HCT116 (cell line): Measurements from ENCODE around the gene MAPK8IP3. TPM values are rescaled to one million over a fixed set of nuclear protein-coding genes. Genes with fewer than 3 reads are reported as not detected.
A peak's percentile ranks its signal among the peaks of the same experiment; 100 is the strongest.
"Not testable (repeated sequence)": the region's sequence is repeated elsewhere in the genome, so short reads cannot be mapped to it uniquely, and the experiment has no call there.

ENCODE experiments used
- ATAC-seq: fragments of 200-7000 bp; cut with Tn5 transposase; 2 replicates; pipeline ENCODE4 v1.9.1; 2020; ENCODE audit warnings: mild to moderate bottlenecking, moderate library complexity
- BruUV-seq: library from RNA; stranded (reverse); fragments of 400-500 nt; replicated peaks from 2 replicates; lab custom pipeline; 2021; lab: Mats Ljungman, UMichigan
- CTCF ChIA-PET: fragments of 300-600 bp; sonication (Branson Sonifier 250); formaldehyde crosslinking; loops from one replicate; lab custom pipeline; 2021; ENCODE audit warnings: antibody characterized with exemption; lab: Charles Lee
- POLR2A ChIA-PET: fragments of 300-600, 350-600 bp; sonication (Branson Sonifier 250); formaldehyde crosslinking; loops from one replicate; lab custom pipeline; 2021; ENCODE audit warnings: antibody characterized with exemption; lab: Charles Lee
- RAD21 ChIA-PET, 2 experiments: fragments of 300-600 bp; sonication (Branson Sonifier 250); formaldehyde crosslinking; loops; one replicate each; lab custom pipeline; 2023; ENCODE audit warnings: low total read pairs in 2 of 2; ENCODE audit not compliant: uncharacterized antibody in 2 of 2, unreplicated experiment in 2 of 2, low non-redundant PET in 1 of 2; lab: Charles Lee
- DNase-seq: peaks from one replicate; pipeline ENCODE4 v3.0.0-alpha.2; 2010; ENCODE audit warnings: low read depth, low spot score
- H2AFZ ChIP-seq: fragments of 200-600 bp; shearing (Covaris generic), sonication (generic); 2 replicates; pipeline ENCODE4 v1.6.1; 2017; ENCODE audit warnings: low read depth, mixed run types, mixed read lengths, antibody characterized with exemption, low read length; ENCODE audit not compliant: poor library complexity, severe bottlenecking
- H3K27ac ChIP-seq: 2 replicates; pipeline ENCODE4 v1.5.1; 2012; ENCODE audit warnings: low read depth, low read length
- H3K27me3 ChIP-seq: fragments of 200-600 bp; sonication (generic); 2 replicates; pipeline ENCODE4 v1.6.1; 2016; ENCODE audit warnings: mixed run types, low read length, mixed read lengths; ENCODE audit not compliant: insufficient read depth
- H3K36me3 ChIP-seq, 2 experiments: fragments of 200-500 bp in 1 of 2; fragments of 200-600 bp in 1 of 2; sonication (Bioruptor generic) in 1 of 2; sonication (generic) in 1 of 2; 2 replicates each; pipeline versions ENCODE4 v1.5.1 to v1.6.1; 2014 to 2016; ENCODE audit warnings: low read length in 2 of 2, inconsistent platforms in 1 of 2, mixed read lengths in 1 of 2, mixed run types in 1 of 2; ENCODE audit not compliant: insufficient read depth in 2 of 2, control insufficient read depth in 1 of 2
- H3K4me1 ChIP-seq, 2 experiments: fragments of 200-600 bp in 1 of 2; sonication (generic) in 1 of 2; 2 replicates each; pipeline versions ENCODE4 v1.5.1 to v1.6.1; 2012 to 2017; ENCODE audit warnings: low read length in 2 of 2, inconsistent platforms in 1 of 2, mild to moderate bottlenecking in 1 of 2, mixed read lengths in 1 of 2, mixed run types in 1 of 2, moderate library complexity in 1 of 2; ENCODE audit not compliant: insufficient read depth in 2 of 2, control insufficient read depth in 1 of 2
- H3K4me2 ChIP-seq: fragments of 200-600 bp; sonication (generic); 2 replicates; pipeline ENCODE4 v1.6.1; 2017; ENCODE audit warnings: mixed run types, low read length, mixed read lengths
- H3K4me3 ChIP-seq, 2 experiments: fragments of 200-600 bp in 1 of 2; sonication (generic) in 1 of 2; replicated peaks in 1 of 2; 2 replicates each; pipeline ENCODE4 v1.5.1; 2011 to 2016; ENCODE audit warnings: low read length in 2 of 2, control low read depth in 1 of 2, low read depth in 1 of 2, mild to moderate bottlenecking in 1 of 2, mixed read lengths in 1 of 2, mixed run types in 1 of 2
- H3K79me2 ChIP-seq: fragments of 200-600 bp; sonication (generic); 2 replicates; pipeline ENCODE4 v1.6.1; 2017; ENCODE audit warnings: mild to moderate bottlenecking, mixed run types, low read length, moderate library complexity, mixed read lengths; ENCODE audit not compliant: insufficient read depth
- H3K9ac ChIP-seq: fragments of 200-600 bp; sonication (generic); 2 replicates; pipeline ENCODE4 v1.6.1; 2016; ENCODE audit warnings: low read length, mixed read lengths
- H3K9me2 ChIP-seq: fragments of 200-600 bp; sonication (generic), shearing (Covaris generic); 2 replicates; pipeline ENCODE4 v1.6.1; 2017; ENCODE audit warnings: mixed run types, mild to moderate bottlenecking, moderate library complexity; ENCODE audit not compliant: insufficient read depth
- H3K9me3 ChIP-seq, 2 experiments: fragments of 200-500 bp in 1 of 2; fragments of 200-600 bp in 1 of 2; sonication (Bioruptor generic) in 1 of 2; sonication (generic) in 1 of 2; 2 replicates each; pipeline ENCODE4 v1.6.1; 2014 to 2017; ENCODE audit warnings: low read length in 2 of 2, mixed read lengths in 2 of 2, inconsistent platforms in 1 of 2, low read depth in 1 of 2, mild to moderate bottlenecking in 1 of 2, mixed run types in 1 of 2, moderate library complexity in 1 of 2; ENCODE audit not compliant: control insufficient read depth in 1 of 2, insufficient read depth in 1 of 2
- H4K20me1 ChIP-seq: fragments of 200-600 bp; sonication (generic), shearing (Covaris generic); 2 replicates; pipeline ENCODE4 v1.6.1; 2017; ENCODE audit warnings: mixed run types, mild to moderate bottlenecking, moderate library complexity; ENCODE audit not compliant: insufficient read depth
- EZH2phosphoT487 ChIP-seq: fragments of 200-600 bp; IDR thresholded peaks from 2 replicates; pipeline ENCODE4 v1.6.1; 2018; ENCODE audit warnings: antibody characterized with exemption, borderline replicate concordance
- POLR2AphosphoS5 ChIP-seq: IDR thresholded peaks from 2 replicates; pipeline ENCODE4 v1.6.1; 2011; ENCODE audit warnings: mild to moderate bottlenecking, low read depth, low read length, moderate library complexity
- TCF7L2 ChIP-seq: IDR thresholded peaks from 2 replicates; pipeline ENCODE4 v1.7.0; 2011; ENCODE audit warnings: borderline replicate concordance, inconsistent platforms; ENCODE audit not compliant: insufficient read depth, insufficient read length; ENCODE audit errors: extremely low read depth
- YY1 ChIP-seq: IDR thresholded peaks from 2 replicates; pipeline ENCODE4 v1.6.1; 2011; ENCODE audit warnings: low read length, low read depth, moderate library complexity, mild to moderate bottlenecking; ENCODE audit not compliant: insufficient replicate concordance; ENCODE audit errors: extremely low read depth
- ZNF274 ChIP-seq: fragments of 200-500 bp; sonication (Bioruptor generic); IDR thresholded peaks from 2 replicates; pipeline ENCODE4 v1.6.1; 2014; ENCODE audit warnings: mild to moderate bottlenecking, low read depth, low read length, inconsistent platforms
- intact Hi-C: fragments of 100-400 bp; cut with micrococcal nuclease; formaldehyde crosslinking; loops from 2 replicates; pipeline ENCODE4 v1.10.0; 2022
- total RNA-seq: library from RNA; stranded (reverse); gene quantifications from one replicate; pipeline ENCODE4 v1.2.1, GENCODE V29; 2021; ENCODE audit not compliant: unreplicated experiment

MAPK8IP3 gene
- total RNA-seq, 1 experiment from 2014 or later: 75.3 TPM

DNA sequence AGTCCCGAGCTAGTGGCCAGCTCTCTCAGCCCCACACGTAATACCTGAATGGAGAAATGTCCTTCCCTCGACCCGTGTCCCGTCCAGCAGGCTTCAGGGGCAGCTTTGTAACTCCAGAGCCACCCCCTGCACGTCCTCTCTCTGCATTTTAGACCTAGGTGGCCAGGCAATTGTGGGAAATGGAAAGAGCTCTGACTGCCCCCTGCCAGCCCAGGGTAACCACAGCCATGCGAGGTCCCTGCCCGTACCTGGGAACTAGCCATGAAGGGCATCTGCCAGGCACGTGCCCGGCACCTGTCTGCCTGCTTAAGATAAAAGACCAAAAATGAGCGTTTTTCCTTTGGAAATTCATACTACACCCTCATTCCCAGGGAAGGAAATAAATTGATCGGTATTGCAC is 9.2 kb downstream of the MAPK8IP3 start (continued):
- TF ChIP-seq EZH2phosphoT487 (no peak), YY1 (no peak), POLR2AphosphoS5 (no peak), TCF7L2 (no peak), ZNF274 (no peak)

DNA sequence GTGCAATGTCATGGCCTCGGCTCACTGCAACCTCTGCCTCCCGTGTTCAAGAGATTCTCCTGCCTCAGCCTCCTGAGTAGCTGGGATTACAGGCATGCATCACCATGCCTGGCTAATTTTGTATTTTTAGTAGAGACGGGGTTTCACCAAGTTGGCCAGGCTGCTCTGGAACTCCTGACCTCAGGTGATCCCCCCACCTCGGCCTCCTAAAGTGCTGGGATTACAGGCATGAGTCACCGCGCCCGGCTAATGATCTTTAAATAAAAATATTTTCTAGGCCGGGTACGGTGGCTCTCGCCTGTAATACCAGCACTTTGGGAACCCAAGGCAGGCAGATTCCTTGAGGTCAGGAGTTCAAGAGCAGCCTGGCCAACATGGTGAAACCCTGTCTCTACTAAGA is 12.2 kb downstream of the MAPK8IP3 start:
- DNase-seq, H3K36me3 ChIP-seq, H4K20me1 ChIP-seq, BruUV-seq, intact Hi-C loops, H3K9me2 ChIP-seq, H2AFZ ChIP-seq, RAD21 ChIA-PET, H3K9me3 ChIP-seq, ATAC-seq, H3K27me3 ChIP-seq, POLR2A ChIA-PET: not testable (repeated sequence)
- H3K79me2 ChIP-seq: peaks cover 76% of the 10 kb centered on the region
- peak overlapping the region; percentile 58 for H3K4me2 ChIP-seq
- 0 out of 4 replicates have a peak overlapping the region, but pooled peaks of 1 of the 2 experiments have one; percentile 18 for H3K4me3 ChIP-seq
- CTCF ChIA-PET: interaction anchor here (2.4 kb wide), 1 partner anchor 12 kb away, joined by 11 read pairs; the partner anchor contains the start of gene MAPK8IP3
- peak overlapping the region; percentile 20 for H3K9ac ChIP-seq
- peak overlapping the region; percentile 39 for H3K27ac ChIP-seq
- peaks cover 53 to 66% of the 10 kb centered on the region in 2 experiments for H3K4me1 ChIP-seq

DNA sequence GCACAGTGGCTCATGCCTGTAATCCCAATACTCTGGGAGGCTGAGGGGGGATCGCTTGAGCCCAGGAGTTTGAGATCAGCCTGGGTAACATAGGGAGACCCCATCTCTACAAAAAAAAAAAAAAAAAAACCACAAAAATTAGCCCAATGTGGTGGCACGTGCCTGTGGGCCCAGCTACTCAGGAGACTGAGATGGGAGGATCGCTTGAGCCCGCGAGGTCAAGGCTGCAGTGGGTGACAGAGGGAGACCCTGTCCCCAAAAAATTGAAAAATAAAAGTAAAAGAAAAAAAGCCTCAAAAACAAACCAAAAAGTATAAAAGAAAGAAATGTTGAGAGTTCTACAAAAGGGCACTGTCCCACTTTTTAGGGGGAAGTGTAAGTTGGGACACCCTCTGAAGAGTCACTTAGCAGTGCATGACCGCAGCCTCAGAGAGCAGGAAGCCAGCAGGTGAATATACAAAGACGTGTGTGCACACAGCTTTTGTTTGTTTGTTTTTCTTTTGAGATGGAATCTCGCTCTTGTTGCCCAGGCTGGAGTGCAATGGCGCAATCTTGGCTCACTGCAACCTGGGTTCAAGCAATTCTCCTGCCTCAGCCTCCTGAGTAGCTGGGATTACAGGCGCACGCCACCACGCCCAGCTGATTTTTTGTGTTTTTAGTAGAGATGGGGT is 13.7 kb downstream of the MAPK8IP3 start:
- H4K20me1 ChIP-seq, ATAC-seq, BruUV-seq, RAD21 ChIA-PET, H2AFZ ChIP-seq, H3K27me3 ChIP-seq, POLR2A ChIA-PET, DNase-seq, H3K36me3 ChIP-seq, intact Hi-C loops, H3K9me3 ChIP-seq, H3K9me2 ChIP-seq, H3K4me3 ChIP-seq: not testable (repeated sequence)
- CTCF ChIA-PET: interaction anchor here (2.4 kb wide), 1 partner anchor 14 kb away, joined by 11 read pairs; the partner anchor contains the start of gene MAPK8IP3
- Histone ChIP-seq H3K4me2 (peak overlapping the region; percentile 58), H3K9ac (peak overlapping the region; percentile 0; the same call in 1 of the 2 replicates), H3K27ac (peak overlapping the region; percentile 39), H3K79me2 (peaks cover 77% of the 10 kb centered on the region), H3K4me1 (peaks cover 61 to 75% of the 10 kb centered on the region in 2 experiments)
